GM21528 (cell line): ENCODE results near the gene TCHP.
"Not testable (repeated sequence)": the region's sequence is repeated elsewhere in the genome, so short reads cannot be mapped to it uniquely, and the experiment has no call there.

Experiments
- ATAC-seq: cut with Tn5 transposase; IDR thresholded peaks from one replicate; pipeline ENCODE4 v1.9.1; 2021; ENCODE audit warnings: mild to moderate bottlenecking, moderate library complexity; ENCODE audit not compliant: unreplicated experiment, low FRiP score

The TCHP gene

GRCh38 chr12:109879351-109880042 lies 20.6 kb upstream of the TCHP start:
- ATAC-seq, result no peak

GRCh38 chr12:109880043-109880931 lies 19.8 kb upstream of the TCHP start, which contains the start of gene GLTP:
Gene GLTP, minus strand, starts transcription at chr12:109880541. Its CDS starts 167 bp downstream, at chr12:109880374.
- peak; percentile 93 for ATAC-seq

- ATAC-seq, result no peak
These were observed 19.1 kb upstream of the TCHP start for GRCh38 chr12:109880938-109881337.

GRCh38 chr12:109881752-109882151 lies 18.3 kb upstream of the TCHP start:
- no peak for ATAC-seq

- ATAC-seq, result no peak
These were observed 16.6 kb upstream of the TCHP start for GRCh38 chr12:109883461-109883860.

GRCh38 chr12:109885616-109886015 lies 14.5 kb upstream of the TCHP start:
- ATAC-seq, result no peak

- no peak for ATAC-seq
These were observed 11.7 kb upstream of the TCHP start for GRCh38 chr12:109888179-109889020.

- no peak for ATAC-seq
These were observed 9.4 kb upstream of the TCHP start for GRCh38 chr12:109890620-109891170.

GRCh38 chr12:109891731-109892130 lies 8.3 kb upstream of the TCHP start:
- ATAC-seq, result not testable (repeated sequence)

GRCh38 chr12:109892165-109892715 lies 7.8 kb upstream of the TCHP start:
- ATAC-seq, result no peak

GRCh38 chr12:109892748-109893147 lies 7.3 kb upstream of the TCHP start:
- peak; percentile 60 for ATAC-seq

- no peak for ATAC-seq
These were observed 6.6 kb upstream of the TCHP start for GRCh38 chr12:109893261-109893995.

- no peak for ATAC-seq
These were observed 5.1 kb upstream of the TCHP start for GRCh38 chr12:109894939-109895338.

GRCh38 chr12:109896188-109896587 lies 3.9 kb upstream of the TCHP start:
- ATAC-seq, result no peak

- no peak for ATAC-seq
These were observed 3.0 kb upstream of the TCHP start for GRCh38 chr12:109897029-109897428.

GRCh38 chr12:109899345-109899744 lies 729 bp upstream of the TCHP start:
- not testable (repeated sequence) for ATAC-seq

GRCh38 chr12:109900752-109901580 lies 892 bp downstream of the TCHP start:
- ATAC-seq, result peak; percentile 10

- no peak for ATAC-seq
These were observed 2.9 kb downstream of the TCHP start for GRCh38 chr12:109902891-109903418.
